Activated CD4-positive, alpha-beta T cell treated with anti-CD3 and anti-CD28 coated beads, Interleukin-10, Interleukin-2, amounts not matched to agents 100 ng/mL and 50 ng/mL, durations not matched to agents 16 hours and 8 hours (primary cell): Measurements from ENCODE around the gene PREP.

Experiments
- DNase-seq: peaks from one replicate; pipeline ENCODE4 v3.0.0-alpha.2; 2020

PREP gene

DNA sequence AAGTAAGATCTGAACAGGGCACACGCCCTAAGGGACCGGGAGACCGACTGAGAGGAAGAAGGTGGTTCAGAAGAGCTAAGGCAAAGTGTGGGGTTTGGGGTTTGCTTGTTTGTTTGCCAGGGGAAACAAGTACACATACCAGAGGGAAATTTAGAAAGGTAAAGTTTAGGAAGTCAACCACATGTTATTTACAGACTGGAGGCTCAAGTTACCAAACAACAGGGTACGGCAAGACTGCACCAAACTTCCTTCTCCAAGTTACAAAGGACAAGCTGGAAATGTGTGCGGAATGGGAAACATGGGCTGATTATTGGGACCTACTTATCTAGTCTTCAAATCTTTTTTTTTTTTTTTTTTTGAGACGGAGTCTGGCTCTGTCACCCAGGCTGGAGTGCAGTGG, 11.2 kb downstream of the PREP start:
- no peak for DNase-seq

DNA sequence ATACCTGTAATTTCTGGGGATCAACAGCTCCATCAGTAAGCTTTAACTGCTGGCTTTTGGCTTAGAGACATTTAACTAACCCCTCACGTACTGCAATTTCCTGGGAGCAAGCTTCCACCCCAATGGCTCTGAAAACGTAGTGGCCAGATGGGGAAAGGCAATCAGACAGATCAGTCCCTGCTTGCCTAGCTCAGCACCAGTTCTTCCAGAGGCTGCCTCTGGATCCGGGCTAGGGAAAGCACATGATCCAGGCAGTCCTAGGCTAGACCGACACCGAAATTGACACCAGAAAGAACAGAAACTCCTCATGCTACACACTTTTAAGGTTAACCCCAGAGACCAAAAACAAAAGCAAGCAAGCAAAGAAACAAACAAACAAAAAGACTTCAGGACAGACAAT, 13.3 kb downstream of the PREP start:
- DNase-seq: no peak

DNA sequence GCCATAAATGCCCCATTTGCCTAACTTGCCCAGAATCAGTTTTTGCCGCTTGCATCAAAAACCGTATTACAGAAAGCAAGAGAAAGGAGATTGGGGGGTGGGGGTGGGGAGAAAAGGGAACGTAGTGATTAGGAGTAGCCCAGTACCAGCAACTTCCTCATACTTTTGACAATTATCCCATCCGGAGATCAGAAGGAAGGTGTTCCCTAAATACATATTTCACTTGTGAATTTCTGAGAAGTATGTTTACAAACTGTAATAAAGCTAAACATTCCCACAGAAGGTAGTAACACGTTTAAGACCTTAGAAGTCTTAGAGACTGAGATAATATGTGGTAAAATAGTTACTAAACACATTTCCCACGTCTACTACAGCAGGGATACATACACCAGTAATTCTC, 14.5 kb downstream of the PREP start:
- DNase-seq: no peak

DNA sequence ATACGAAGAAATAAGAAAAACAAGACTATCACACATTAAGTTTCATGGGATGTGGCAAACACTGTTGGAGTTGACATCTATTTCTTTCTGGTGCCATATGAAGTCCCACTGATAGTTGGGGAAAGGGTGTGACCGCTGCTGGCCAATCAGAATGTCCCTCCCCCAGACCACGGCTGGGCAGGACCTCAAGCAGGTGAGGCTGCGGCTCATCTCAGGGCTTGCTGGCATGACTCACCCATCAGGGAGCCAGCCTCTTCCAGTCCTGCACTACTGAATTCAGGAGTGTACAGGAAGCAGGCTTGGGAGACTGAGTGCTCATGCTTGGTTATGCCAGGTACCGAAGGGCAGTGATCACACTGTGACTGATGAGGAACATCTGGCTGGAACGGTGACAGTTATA, 18.9 kb downstream of the PREP start:
- DNase-seq: peak; percentile 10

DNA sequence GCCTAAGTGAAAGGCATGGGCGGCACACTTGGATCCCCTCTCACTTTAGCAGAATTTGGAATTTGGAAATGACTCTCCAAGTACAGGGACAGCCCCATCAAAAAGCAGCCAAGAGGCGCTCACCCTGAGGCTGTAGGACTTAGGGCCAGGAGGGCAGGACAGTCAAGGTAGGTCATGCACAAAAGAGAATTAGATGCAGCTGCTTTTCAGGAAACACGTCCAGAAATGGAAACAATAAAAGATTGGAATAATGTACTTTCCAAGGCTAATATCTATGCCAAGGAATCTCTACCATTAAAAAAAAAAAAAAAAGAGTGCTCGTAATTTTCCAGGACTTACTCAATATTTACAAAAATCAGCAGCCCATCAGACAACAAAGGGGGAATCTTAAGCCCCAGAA, 19.9 kb downstream of the PREP start:
- DNase-seq: no peak

DNA sequence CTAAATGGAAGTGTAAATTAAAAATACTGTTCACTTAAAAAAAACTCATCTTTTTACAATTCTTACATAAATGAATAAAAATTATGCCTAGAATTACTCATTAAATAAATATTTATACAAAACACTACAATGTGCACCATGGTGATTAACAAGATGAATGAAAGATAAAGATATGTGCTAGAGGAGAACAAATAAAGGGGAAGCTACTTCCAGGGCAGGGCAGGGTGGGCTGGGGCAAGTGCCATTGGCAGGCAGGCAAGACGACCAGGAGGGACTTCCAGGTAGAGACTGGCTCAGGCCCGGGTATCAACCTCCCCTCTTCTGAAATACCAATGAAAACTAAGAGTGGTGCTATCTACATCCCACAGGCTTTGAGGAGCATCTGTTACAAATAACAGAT, 20.4 kb downstream of the PREP start:
- no peak for DNase-seq

DNA sequence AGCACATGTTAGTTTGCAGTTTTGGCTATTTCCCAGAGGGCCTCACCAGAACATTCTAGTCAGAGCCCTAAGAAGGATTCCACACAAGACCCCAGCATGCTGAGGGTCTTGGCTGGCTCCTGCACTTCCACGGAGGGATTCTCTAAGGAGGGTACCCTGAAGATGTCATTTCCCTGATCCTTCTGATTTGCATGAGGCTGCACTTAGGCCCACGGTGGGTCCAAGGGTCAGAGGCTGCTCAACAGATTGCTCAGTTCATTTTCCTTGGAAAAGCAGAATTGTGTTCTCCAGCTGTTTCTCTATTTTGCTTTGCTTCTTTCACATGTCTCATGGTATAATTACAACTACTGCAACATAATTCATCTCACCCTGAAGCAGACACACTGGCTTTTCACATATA, 22.2 kb downstream of the PREP start:
- no peak for DNase-seq

DNA sequence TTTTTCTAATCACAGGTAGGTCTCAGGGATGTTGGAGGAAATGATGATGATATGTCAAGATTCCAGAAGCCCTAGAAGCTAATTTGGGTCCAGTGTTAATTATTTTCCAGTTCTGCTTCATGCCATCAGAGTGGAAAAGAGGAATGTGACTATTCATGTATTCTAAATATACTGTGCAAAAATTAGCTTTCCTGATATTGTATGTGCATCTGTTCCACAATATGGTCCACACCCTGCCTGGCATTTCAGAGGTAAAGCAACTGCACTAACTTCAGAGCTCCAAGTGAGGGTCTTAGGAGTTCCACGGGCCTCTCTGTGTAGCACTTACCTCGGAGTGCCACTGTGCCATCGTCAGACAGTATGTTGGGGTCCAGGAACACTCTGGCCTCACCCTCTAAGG, 27.1 kb downstream of the PREP start:
- no peak for DNase-seq

DNA sequence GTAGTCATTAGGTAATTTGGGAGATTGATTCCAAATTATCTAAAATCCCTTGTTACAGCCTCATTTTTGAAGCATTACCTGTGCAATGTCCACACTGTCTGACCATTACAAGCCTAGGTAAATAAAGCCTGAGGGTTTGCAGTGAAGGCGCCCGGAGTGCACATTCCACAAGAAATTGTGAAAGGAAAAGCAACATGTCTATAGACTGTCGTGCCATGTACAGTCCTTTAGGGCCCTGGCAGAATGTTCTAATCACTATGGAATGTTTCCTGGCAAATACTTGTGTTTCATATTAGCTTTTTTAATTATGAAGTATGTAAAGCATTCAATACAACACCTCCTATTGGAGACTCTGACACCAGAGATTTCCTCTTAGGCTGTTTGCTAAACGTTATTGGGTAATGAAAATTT, 28.9 kb downstream of the PREP start:
- no peak for DNase-seq

DNA sequence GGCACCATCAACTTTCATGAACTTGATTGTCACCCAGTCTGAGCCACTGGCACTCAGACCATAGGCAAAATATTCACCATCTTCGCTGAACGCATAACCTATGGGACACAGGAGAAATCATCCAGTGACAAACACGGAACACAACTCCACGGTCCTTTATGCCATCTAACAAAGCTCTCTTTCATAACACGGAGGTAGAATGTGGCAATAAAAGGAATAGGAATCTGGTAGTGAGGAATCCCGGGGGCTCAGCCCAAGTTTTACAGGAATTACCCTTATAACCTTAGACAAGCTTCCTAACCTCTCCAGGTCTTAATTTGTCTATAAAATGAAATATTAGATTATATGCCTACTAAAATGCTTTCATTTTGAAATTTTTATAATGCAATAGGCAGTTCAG, 29.4 kb downstream of the PREP start:
- no peak for DNase-seq

DNA sequence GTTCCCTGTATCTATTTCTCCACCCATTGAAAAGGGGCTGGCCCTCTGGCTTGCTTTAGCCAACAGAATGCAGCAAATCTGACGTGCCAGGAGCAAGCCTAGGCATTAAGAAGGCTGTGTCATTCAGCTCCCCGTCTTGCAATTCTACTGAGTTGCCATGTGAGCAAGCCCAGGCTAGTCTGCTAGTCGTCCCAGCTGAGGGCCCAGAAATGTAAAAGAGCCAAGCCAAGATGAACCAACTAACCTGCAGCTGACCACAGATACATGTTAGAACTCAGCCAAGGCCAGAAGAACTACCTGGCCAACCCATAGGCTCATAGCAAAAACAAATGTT, 30.1 kb downstream of the PREP start:
- DNase-seq: no peak

DNA sequence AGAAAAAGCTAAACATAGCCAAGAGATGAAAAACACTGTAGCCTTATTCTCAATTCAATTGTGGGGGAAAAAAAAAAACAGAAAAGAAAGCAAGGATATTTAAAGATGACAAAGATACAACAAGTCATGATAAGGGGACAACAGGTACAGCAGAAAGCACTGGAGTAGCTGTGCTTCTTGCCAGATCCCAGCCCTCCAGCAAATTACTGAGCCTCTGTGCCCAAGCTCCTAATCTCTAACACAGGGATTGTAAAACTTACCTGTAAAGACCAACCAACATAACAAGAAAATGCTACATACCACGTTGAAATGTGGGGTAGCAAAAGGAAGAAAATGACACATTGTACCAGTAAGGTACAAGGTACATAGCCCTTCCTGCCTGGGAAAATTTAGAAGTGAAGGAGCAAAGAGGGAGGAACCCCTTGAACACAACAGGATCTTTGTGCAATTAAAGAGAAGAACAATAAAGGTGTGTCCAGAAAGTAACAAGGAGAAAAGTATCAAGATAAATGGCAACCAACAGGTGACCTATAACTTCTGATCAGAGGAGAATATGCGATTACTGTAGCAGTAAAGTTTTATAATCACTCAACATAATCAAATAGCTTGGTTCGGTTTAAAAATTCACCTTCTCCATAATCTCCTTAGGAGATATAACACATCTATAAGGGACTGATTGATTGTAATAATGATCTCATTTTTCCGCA, 30.6 kb downstream of the PREP start:
- no peak for DNase-seq

DNA sequence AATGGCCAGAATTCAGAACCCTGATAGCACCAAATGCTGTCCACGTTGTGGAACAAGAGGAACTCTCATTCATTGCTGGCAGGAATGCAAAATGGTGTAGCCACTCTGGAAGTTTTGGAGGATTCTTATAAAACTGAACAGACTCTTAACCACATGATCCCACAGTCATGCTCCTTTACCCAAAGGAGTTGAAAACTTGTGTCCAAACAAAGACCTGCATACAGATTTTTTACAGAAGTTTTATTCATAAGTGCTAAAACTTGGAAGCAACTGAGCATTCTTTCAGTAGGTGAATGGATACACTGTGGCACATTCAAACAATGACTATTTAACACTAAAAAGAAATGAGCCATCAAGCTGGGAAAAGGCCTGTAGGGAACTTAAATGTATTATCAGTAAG, 32.5 kb downstream of the PREP start:
- DNase-seq: no peak

DNA sequence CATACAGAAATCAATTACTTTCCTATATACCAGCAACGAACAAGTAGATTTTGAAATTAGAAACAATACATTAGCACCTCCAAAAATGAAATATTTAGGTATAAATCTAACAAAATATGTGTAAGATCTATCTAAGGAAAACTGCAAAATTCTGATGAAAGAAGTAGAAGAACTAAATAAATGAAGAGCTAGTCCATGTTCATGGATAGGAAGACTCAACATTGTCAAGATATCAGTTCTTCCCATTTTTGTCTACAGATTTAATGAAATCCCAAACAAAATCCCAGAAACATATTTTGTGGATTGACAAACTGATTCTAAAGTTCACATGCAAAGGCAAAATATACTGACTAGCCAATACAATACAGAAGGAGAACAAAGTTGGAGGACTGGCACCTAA, 33.7 kb downstream of the PREP start:
- DNase-seq: no peak

DNA sequence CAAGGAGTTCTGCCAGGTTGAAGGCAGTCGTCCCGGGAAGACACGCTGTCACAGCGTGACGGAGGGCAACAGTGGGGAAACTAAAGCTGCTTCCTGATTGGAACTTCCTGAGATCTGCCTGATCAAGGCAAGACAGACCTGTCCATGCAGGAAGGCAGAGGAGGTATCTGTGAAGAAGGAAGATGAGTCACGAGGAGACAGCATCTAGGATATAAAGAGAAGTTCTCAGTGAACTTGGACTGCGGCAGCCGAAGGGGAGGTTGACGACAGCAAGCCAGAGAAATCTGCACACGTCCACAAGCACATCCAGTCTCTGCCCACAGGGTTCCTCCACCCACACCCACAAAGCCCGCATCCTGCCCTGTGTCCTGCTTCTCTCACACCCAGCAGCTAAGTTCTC, 38.6 kb downstream of the PREP start:
- DNase-seq: peak; percentile 27

DNA sequence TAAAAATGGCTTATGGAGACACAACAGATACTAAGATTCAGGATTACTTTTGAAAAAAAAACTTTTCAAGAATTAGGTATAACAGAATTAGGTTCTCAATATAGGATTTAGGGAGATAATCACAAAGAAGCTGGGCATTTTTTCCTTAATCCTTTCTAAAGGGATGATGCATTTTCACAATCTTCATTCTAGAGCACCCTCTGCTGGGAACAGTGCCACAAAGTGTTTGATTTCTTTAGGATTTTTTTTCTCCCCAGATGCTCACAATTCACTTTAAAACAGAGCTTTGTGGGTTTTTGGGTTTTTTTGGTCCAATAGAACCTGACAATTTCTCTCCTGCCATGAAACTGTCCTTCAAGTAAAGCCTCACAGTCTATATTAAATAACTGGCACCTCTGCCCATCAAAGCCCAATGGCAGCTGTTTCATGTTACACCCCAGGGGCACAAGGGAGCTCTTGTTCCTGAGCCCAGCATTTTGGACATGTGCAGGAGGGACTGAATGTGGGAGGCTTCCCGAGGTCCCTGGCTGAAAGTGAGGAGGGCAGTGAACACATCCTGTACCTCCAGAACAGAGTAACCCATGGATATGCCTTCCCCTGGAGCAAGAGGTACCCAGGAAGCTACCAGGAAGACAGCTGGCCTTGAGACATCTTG, 39.7 kb downstream of the PREP start:
- no peak for DNase-seq

DNA sequence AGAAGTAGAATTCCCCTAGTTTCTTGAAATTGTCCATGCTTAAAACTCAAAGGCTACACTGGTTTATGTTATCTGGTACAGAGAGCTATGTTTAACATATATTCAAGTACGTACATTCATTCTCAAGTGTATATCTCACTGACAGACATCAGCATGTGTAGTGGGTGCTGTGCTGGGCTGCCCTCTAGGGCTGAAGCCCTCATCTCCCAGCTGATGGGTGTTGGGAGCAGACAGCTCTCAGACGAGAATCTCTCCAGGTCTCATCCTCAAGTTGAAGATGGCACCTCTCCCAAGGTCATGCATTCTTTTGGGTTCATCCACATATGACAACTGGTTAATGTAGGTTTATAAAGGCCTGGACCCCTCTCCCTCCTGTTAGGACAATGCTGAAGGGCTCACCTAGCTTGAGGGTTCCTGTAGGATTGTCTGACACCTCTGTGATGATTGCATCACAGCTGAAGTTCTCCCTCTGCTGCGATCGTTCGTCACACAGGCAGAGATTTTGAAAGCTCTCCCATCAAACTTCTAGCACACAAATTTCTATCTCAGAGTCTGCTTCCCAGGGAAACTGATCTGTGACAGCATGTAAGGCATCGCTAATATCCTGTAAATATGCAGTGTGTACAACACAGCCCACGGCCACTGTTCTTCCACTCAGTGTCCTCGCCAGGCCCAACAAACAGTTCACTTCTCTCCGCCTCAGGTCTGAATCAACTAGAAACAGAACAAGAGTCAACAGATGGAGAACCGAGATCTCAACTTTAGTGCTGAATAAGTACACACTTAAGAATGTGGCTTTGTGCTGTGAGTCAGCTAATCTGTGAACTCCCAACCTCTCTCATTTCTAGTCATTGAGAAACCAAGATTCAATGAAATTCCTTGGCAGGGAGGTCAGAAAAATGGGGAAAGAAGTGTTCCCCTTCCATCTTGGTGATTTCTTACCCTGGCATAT, 43.2 kb downstream of the PREP start:
- DNase-seq: peak; percentile 53

DNA sequence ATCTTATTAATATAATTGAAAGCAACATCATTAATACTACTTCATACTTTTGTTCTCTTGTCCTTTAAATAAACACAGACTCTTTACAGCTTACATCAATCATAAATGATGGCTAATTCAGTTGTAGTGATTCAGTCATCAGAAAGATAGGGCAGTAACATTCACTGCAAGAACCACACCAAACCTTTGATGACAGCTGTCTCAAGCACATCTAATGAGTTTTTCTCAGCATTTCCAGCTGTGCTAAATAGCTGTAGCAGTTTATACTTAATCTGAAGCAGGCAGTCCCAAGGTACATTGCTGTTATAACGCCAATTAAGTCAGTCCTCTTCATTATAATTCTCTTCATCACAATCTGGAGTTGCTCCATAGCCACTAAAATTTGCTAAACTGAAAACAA, 45.7 kb downstream of the PREP start:
- no peak for DNase-seq

DNA sequence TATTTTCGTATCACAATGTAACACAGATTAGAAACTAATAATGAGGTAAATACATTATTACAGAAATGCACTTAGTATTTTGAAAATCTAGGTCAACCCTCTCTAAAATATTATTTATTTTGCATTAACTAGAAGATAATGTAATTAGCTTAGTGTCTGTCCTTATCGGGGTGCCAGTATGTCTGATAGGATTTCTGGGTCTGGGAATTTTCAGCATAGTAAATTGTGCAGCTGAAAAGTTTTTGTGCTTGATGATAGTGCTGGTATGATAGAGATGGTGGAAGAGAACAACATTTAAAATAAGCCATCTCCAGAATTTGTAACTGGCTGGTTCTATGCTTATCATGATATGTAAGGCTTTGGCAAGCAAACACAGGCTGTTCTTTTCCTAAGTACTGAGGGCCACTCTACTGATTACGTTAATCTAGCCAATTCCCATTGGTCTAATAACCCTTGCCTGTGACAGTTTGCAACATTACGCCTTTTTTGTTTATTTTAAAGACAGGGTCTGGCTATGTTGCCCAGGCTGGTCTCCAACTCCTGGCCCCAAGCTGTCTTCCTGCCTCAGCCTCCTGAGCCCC, 50.8 kb downstream of the PREP start:
- DNase-seq: no peak

DNA sequence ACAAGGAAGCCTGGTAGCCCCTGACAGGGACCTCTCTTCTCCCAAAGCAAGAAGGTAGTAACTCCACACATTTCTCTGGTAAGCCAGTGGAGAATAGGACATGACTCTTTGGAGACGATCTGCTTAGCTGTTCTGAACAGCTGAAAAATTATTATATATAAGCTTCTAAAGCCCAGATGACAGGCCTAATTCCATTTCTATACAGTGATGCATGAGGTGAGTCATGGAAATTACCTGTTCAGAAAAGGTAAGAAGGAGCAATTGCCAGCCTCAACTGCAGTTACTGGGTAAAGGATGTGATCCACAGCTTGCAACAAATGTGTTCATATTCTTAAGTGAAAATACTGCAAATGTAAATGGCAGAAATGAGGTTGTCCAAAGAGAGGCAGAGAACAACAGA, 54.0 kb downstream of the PREP start:
- no peak for DNase-seq

DNA sequence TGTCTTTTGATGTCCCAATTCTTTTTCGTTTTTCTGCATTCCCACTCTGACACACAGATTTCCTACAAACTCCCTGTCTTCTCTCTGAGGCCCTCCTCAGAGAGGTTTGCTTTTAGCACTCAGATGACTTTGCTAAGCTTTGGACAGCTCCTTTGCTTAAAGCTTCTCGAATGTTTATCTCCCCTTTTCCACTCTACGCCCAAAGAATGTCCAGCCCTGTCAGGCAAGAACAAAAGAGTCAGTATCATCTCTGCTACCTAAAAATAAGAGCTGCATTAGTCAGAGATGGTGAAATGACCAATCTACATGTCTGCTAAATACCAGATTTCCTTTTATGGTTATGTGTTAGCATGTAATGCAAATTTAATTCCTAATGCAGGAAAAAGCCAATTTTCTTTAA, 56.8 kb downstream of the PREP start:
- no peak for DNase-seq

DNA sequence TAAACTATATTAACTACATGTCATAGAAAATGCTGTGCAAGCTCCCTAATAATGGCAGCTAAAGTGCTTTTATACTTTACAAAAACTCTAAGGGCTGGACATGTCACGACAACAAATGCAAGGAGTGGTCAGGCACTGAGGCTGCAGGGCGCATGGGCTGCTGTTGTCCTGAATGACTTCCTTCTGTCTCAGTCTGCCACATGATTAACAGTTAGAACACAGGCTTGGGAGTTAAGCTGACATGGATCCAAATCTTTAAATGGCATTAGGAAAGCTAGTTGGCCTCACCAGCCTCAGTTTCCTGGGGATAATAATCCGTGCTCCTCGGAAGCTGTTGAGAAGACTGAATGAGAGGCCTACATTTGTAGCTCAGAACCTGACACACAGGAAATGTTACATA, 57.4 kb downstream of the PREP start:
- DNase-seq: no peak

DNA sequence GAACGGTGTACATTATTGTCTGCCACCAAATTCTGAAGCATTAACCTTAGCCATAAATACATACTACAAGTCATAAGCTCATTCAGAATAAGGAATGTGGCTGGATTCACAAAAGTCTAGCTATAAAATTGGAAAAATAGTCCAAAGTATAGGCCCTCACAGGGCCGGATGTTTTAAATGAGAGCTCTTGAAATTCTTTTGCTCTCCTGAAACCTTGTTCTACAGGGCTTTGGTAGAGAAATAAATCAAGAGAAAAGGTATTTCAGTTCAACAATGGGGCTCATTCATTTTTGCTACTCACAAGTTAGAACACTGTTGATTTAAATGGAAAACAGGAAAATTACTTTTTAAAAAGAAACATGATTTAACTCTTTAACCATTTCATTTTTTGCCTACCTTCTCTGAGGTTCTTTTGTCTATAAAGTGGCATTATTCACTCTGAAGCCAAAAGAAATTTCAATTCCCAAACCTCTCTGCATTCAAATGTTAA, 58.0 kb downstream of the PREP start:
- no peak for DNase-seq
